Naive thymus-derived CD4-positive, alpha-beta T cell (primary cell): Measurements from ENCODE around the gene TEAD2. TPM values are rescaled to one million over a fixed set of nuclear protein-coding genes. Genes with fewer than 3 reads are reported as not detected.

ENCODE experiments used
- ATAC-seq: fragments of 150-1000 bp; cut with Tn5 transposase; 2 replicates; pipeline ENCODE4 v1.10.0; 2021; ENCODE audit warnings: mild to moderate bottlenecking, moderate library complexity
- CTCF ChIA-PET: fragments of 350-600 bp; sonication (Branson Sonifier 250); formaldehyde crosslinking; loops from one replicate; lab custom pipeline; 2021; ENCODE audit warnings: antibody characterized with exemption; lab: Charles Lee
- POLR2A ChIA-PET: fragments of 350-600 bp; sonication (Branson Sonifier 250); formaldehyde crosslinking; loops from one replicate; lab custom pipeline; 2021; ENCODE audit warnings: antibody characterized with exemption, inconsistent platforms; lab: Charles Lee
- DNase-seq, 9 donors: peaks; one replicate each; pipeline versions ENCODE4 v3.0.0 to v3.0.0-alpha.2; 2020 to 2022; ENCODE audit warnings: mixed read lengths in 1 of 9
- H3K27ac ChIP-seq: one replicate; pipeline ENCODE4 v1.7.0; 2013; ENCODE audit warnings: mild to moderate bottlenecking, low read depth, low read length, moderate library complexity
- H3K27me3 ChIP-seq, 2 donors: one replicate each; pipeline ENCODE4 v1.7.0; 2013; ENCODE audit warnings: low read length in 2 of 2, mild to moderate bottlenecking in 2 of 2, moderate library complexity in 2 of 2; ENCODE audit not compliant: control insufficient read depth in 2 of 2, insufficient read depth in 2 of 2
- H3K36me3 ChIP-seq, 3 experiments: 1 replicate in 2 of 3; 2 replicates in 1 of 3; pipeline ENCODE4 v1.7.0; 2013; ENCODE audit warnings: low read length in 3 of 3, mild to moderate bottlenecking in 3 of 3, moderate library complexity in 1 of 3; ENCODE audit not compliant: insufficient read depth in 3 of 3, control insufficient read depth in 2 of 3
- H3K4me1 ChIP-seq, 2 donors: one replicate each; pipeline ENCODE4 v1.7.0; 2013; ENCODE audit warnings: low read length in 2 of 2, mild to moderate bottlenecking in 2 of 2, moderate library complexity in 1 of 2; ENCODE audit not compliant: control insufficient read depth in 2 of 2, insufficient read depth in 2 of 2
- H3K4me3 ChIP-seq: 2 replicates; pipeline ENCODE4 v1.7.0; 2013; ENCODE audit warnings: mild to moderate bottlenecking, low read length
- H3K9me3 ChIP-seq, 3 experiments: 1 replicate in 2 of 3; 2 replicates in 1 of 3; pipeline ENCODE4 v1.7.0; 2013; ENCODE audit warnings: low read length in 3 of 3; ENCODE audit not compliant: control insufficient read depth in 2 of 3
- H3K27ac Mint-ChIP-seq, 9 donors: one replicate each; pipeline ENCODE4 v1.8.0; 2020 to 2022; ENCODE audit warnings: mixed read lengths in 9 of 9, mild to moderate bottlenecking in 8 of 9, moderate library complexity in 5 of 9, inconsistent platforms in 2 of 9
- H3K27me3 Mint-ChIP-seq, 5 donors: one replicate each; pipeline ENCODE4 v1.8.0; 2021 to 2022; ENCODE audit warnings: mixed read lengths in 5 of 5, mild to moderate bottlenecking in 1 of 5
- H3K36me3 Mint-ChIP-seq, 5 donors: one replicate each; pipeline ENCODE4 v1.8.0; 2020 to 2022; ENCODE audit warnings: mixed read lengths in 5 of 5, mild to moderate bottlenecking in 3 of 5, inconsistent platforms in 1 of 5
- H3K4me1 Mint-ChIP-seq, 7 donors: one replicate each; pipeline ENCODE4 v1.8.0; 2020 to 2022; ENCODE audit warnings: mixed read lengths in 7 of 7, mild to moderate bottlenecking in 3 of 7, inconsistent platforms in 1 of 7
- H3K4me3 Mint-ChIP-seq, 10 donors: one replicate each; pipeline ENCODE4 v1.8.0; 2020 to 2022; ENCODE audit warnings: mild to moderate bottlenecking in 10 of 10, mixed read lengths in 10 of 10, moderate library complexity in 6 of 10, inconsistent platforms in 2 of 10
- H3K9me3 Mint-ChIP-seq, 11 donors: one replicate each; pipeline ENCODE4 v1.8.0; 2020 to 2022; ENCODE audit warnings: mixed read lengths in 11 of 11, mild to moderate bottlenecking in 4 of 11, inconsistent platforms in 1 of 11, moderate library complexity in 1 of 11
- intact Hi-C, 2 donors: fragments of 100-400 bp; cut with micrococcal nuclease; formaldehyde crosslinking; loops; one replicate each; pipeline ENCODE4 v1.15.1; 2023
- polyA plus RNA-seq, 2 donors: library from polyadenylated mRNA; unstranded; fragments of 300-500 nt; fragmentation: Illumina TruSeq; gene quantifications; one replicate each; pipeline ENCODE4 v1.2.3, GENCODE V29; 2021
- total RNA-seq, 6 experiments: library from RNA in 5 of 6; stranded (reverse) in 5 of 6; gene quantifications; 1 replicate in 5 of 6; 2 replicates in 1 of 6; pipeline ENCODE4 v1.2.3 and lab custom pipeline; 2021 to 2026

Gene TEAD2
- total RNA-seq (under 1 TPM in 1 of 5 experiments, not detected in 4; 0.29 TPM), polyA plus RNA-seq (not detected), total RNA-seq (lab: John Stamatoyannopoulos, UW) (not detected)

- Histone ChIP-seq H3K4me1 (peaks cover 11 to 28% of the 10 kb centered on the region in 2 donors), H3K9me3 (no peaks in the 10 kb centered on the region), H3K36me3 (no peaks in the 10 kb centered on the region), H3K27ac (no peak within 1 kb of the TSS), H3K4me3 (peak within 1 kb of the TSS; percentile 47), H3K27me3 (peaks cover 5 to 18% of the 10 kb centered on the region in 2 donors)
- no peaks in the 10 kb centered on the region for H3K36me3 Mint-ChIP-seq
- peaks cover 5 to 21% (median 12%) of the 10 kb centered on the region in 7 donors for H3K4me1 Mint-ChIP-seq
- POLR2A ChIA-PET: interaction anchor here (0.6 kb wide), 2 partner anchors 201 to 271 kb away, joined by 4 to 6 read pairs; no protein-coding TSS in a partner anchor
- H3K27ac Mint-ChIP-seq: peak within 1 kb of the TSS in 4 of 9 donors; percentile 37 to 54 (median 40)
- peak within 1 kb of the TSS in 8 of 10 donors; percentile 8 to 75 (median 52) for H3K4me3 Mint-ChIP-seq
- CTCF ChIA-PET: no interaction called here
- DNase-seq: peak in 6 of 9 donors; percentile 11 to 35 (median 26)
- no peak for ATAC-seq
- peaks cover 0 to 38% (median 16%) of the 10 kb centered on the region in 5 donors for H3K27me3 Mint-ChIP-seq
- H3K9me3 Mint-ChIP-seq: peaks cover 0 to 2% (median 0%) of the 10 kb centered on the region in 11 donors
- intact Hi-C loops: loop anchor here (1.0 to 5.0 kb wide), 2 partner anchors 27 to 60 kb away; partner anchors contain the start of gene CD37 (in 2 of the 2)
These were observed at the start of gene TEAD2 for GRCh38 chr19:49362048-49362928. TSS of gene TEAD2 (minus strand) at chr19:49362416. CDS start at chr19:49360075, 2,341 bp downstream.

GRCh38 chr19:49411681-49412326 lies 49.6 kb upstream of the TEAD2 start:
- Mint-ChIP-seq H3K4me1 (peaks cover 49 to 63% (median 52%) of the 10 kb centered on the region in 7 donors), H3K36me3 (peaks cover 0 to 6% (median 0%) of the 10 kb centered on the region in 5 donors), H3K9me3 (peaks cover 0 to 2% (median 0%) of the 10 kb centered on the region in 11 donors), H3K27ac (peak overlapping the region in 7 of 9 donors; percentile 9 to 68 (median 59)), H3K27me3 (peaks cover 0 to 6% (median 0%) of the 10 kb centered on the region in 5 donors), H3K4me3 (peak overlapping the region in 4 of 10 donors; percentile 15 to 53 (median 43))
- intact Hi-C loops: no loop called here
- ATAC-seq: no peak
- Histone ChIP-seq H3K27ac (no peak overlapping the region), H3K9me3 (no peaks in the 10 kb centered on the region), H3K4me3 (no peak overlapping the region), H3K27me3 (no peaks in the 10 kb centered on the region), H3K4me1 (peaks cover 16 to 38% of the 10 kb centered on the region in 2 donors), H3K36me3 (no peaks in the 10 kb centered on the region)
- CTCF ChIA-PET: interaction anchor here (0.6 to 1.2 kb wide), 5 partner anchors 13 to 440 kb away, joined by 3 to 6 read pairs (median 4); partner anchors contain the start of gene GFY
- POLR2A ChIA-PET: interaction anchor here (0.7 to 1.2 kb wide), 4 partner anchors 14 to 78 kb away, joined by 3 to 6 read pairs (median 4); no protein-coding TSS in a partner anchor
- no peak for DNase-seq

GRCh38 chr19:49409441-49410029 lies 47.3 kb upstream of the TEAD2 start:
- Mint-ChIP-seq H3K36me3 (peaks cover 0 to 6% (median 0%) of the 10 kb centered on the region in 5 donors), H3K4me3 (peak overlapping the region; percentile 34 to 86 (median 68)), H3K4me1 (peaks cover 43 to 72% (median 56%) of the 10 kb centered on the region in 7 donors), H3K9me3 (peaks cover 0 to 2% (median 0%) of the 10 kb centered on the region in 11 donors), H3K27me3 (peaks cover 0 to 4% (median 0%) of the 10 kb centered on the region in 5 donors), H3K27ac (peak overlapping the region; percentile 77 to 91 (median 84))
- ChIA-PET POLR2A (interaction anchor here (1.0 to 2.1 kb wide), 4 partner anchors 10 to 63 kb away, joined by 3 to 8 read pairs (median 5); partner anchors contain the start of genes PIH1D1 and PTH2), CTCF (interaction anchor here (0.6 to 1.3 kb wide), 3 partner anchors 27 to 1004 kb away, joined by 3 read pairs; no protein-coding TSS in a partner anchor)
- intact Hi-C loops: loop anchor here in 1 of 2 donors (2.0 to 5.0 kb wide), 2 partner anchors 15 to 33 kb away; partner anchors contain the start of genes GFY and SLC17A7
- no peaks in the 10 kb centered on the region for H3K36me3 ChIP-seq
- no peaks in the 10 kb centered on the region for H3K27me3 ChIP-seq
- H3K4me3 ChIP-seq: peak overlapping the region; percentile 1
- H3K9me3 ChIP-seq: no peaks in the 10 kb centered on the region
- peak overlapping the region; percentile 6 for H3K27ac ChIP-seq
- ATAC-seq (peak; percentile 66), DNase-seq (peak in 1 of 9 donors; percentile 24)
- H3K4me1 ChIP-seq: peaks cover 16 to 39% of the 10 kb centered on the region in 2 donors

- H3K9me3 Mint-ChIP-seq: peaks cover 0 to 2% (median 0%) of the 10 kb centered on the region in 11 donors
- intact Hi-C loops: loop anchor here in 1 of 2 donors (2.0 to 5.0 kb wide), 2 partner anchors 16 to 33 kb away; partner anchors contain the start of genes GFY and SLC17A7
- peak overlapping the region; percentile 34 to 86 (median 68) for H3K4me3 Mint-ChIP-seq
- H3K27ac Mint-ChIP-seq: peak overlapping the region; percentile 77 to 92 (median 84)
- Histone ChIP-seq H3K27me3 (no peaks in the 10 kb centered on the region), H3K4me3 (peak overlapping the region; percentile 1), H3K9me3 (no peaks in the 10 kb centered on the region), H3K27ac (peak overlapping the region; percentile 6), H3K4me1 (peaks cover 16 to 39% of the 10 kb centered on the region in 2 donors), H3K36me3 (no peaks in the 10 kb centered on the region)
- CTCF ChIA-PET: interaction anchor here (0.8 to 1.3 kb wide), 2 partner anchors 27 to 43 kb away, joined by 3 read pairs; no protein-coding TSS in a partner anchor
- ATAC-seq (no peak), DNase-seq (no peak)
- H3K27me3 Mint-ChIP-seq: peaks cover 0 to 4% (median 0%) of the 10 kb centered on the region in 5 donors
- peaks cover 43 to 78% (median 56%) of the 10 kb centered on the region in 7 donors for H3K4me1 Mint-ChIP-seq
- peaks cover 0 to 6% (median 0%) of the 10 kb centered on the region in 5 donors for H3K36me3 Mint-ChIP-seq
- POLR2A ChIA-PET: interaction anchor here (1.0 to 2.1 kb wide), 2 partner anchors 14 to 43 kb away, joined by 3 to 8 read pairs; partner anchors contain the start of genes PIH1D1 and PTH2
These were observed 46.7 kb upstream of the TEAD2 start for GRCh38 chr19:49408816-49409440.

- peak overlapping the region in 8 of 10 donors; percentile 0 to 74 (median 48) for H3K4me3 Mint-ChIP-seq
- peaks cover 0 to 6% (median 0%) of the 10 kb centered on the region in 5 donors for H3K36me3 Mint-ChIP-seq
- Histone ChIP-seq H3K9me3 (no peaks in the 10 kb centered on the region), H3K4me1 (peaks cover 16 to 39% of the 10 kb centered on the region in 2 donors), H3K36me3 (no peaks in the 10 kb centered on the region), H3K27ac (no peak overlapping the region), H3K4me3 (no peak overlapping the region), H3K27me3 (no peaks in the 10 kb centered on the region)
- peaks cover 0 to under 1% (median 0%) of the 10 kb centered on the region in 11 donors for H3K9me3 Mint-ChIP-seq
- H3K27me3 Mint-ChIP-seq: peaks cover 0 to 4% (median 0%) of the 10 kb centered on the region in 5 donors
- peaks cover 43 to 82% (median 56%) of the 10 kb centered on the region in 7 donors for H3K4me1 Mint-ChIP-seq
- intact Hi-C loops: loop anchor here in 1 of 2 donors (2.0 to 5.0 kb wide), 2 partner anchors 17 to 35 kb away; partner anchors contain the start of genes GFY and SLC17A7
- no peak for DNase-seq
- ChIA-PET CTCF (interaction anchor here (1.8 kb wide), 1 partner anchor 9 kb away, joined by 4 read pairs; no protein-coding TSS in a partner anchor), POLR2A (interaction anchor here (0.9 to 2.2 kb wide), 4 partner anchors 11 to 45 kb away, joined by 3 to 8 read pairs (median 6); partner anchors contain the start of gene PTH2)
- ATAC-seq: no peak
- peak overlapping the region; percentile 1 to 92 (median 78) for H3K27ac Mint-ChIP-seq
These were observed 45.3 kb upstream of the TEAD2 start for GRCh38 chr19:49407482-49408015.
